Renal cortex interstitium (tissue), 15 donors: ENCODE results near the gene FRK. TPM values are rescaled to one million over a fixed set of nuclear protein-coding genes. Genes with fewer than 3 reads are reported as not detected.
"Not testable (repeated sequence)": the region's sequence is repeated elsewhere in the genome, so short reads cannot be mapped to it uniquely, and the experiment has no call there.

ENCODE experiments used
- DNase-seq, 11 donors: peaks; one replicate each; pipeline ENCODE4 v3.0.0-alpha.2; 2013; ENCODE audit warnings: low read depth in 9 of 11, low spot score in 4 of 11; ENCODE audit errors: extremely low read depth in 1 of 11
- long read RNA-seq, 16 experiments: transcript quantifications; one replicate each; lab custom pipeline, GENCODE V29; 2026
- polyA plus RNA-seq, 3 donors: library from polyadenylated mRNA; unstranded; fragments of 120-200 nt; gene quantifications; one replicate each; pipeline ENCODE4 v1.2.1, GENCODE V29; 2013; ENCODE audit not compliant: insufficient read length in 3 of 3

Gene FRK, protein sequence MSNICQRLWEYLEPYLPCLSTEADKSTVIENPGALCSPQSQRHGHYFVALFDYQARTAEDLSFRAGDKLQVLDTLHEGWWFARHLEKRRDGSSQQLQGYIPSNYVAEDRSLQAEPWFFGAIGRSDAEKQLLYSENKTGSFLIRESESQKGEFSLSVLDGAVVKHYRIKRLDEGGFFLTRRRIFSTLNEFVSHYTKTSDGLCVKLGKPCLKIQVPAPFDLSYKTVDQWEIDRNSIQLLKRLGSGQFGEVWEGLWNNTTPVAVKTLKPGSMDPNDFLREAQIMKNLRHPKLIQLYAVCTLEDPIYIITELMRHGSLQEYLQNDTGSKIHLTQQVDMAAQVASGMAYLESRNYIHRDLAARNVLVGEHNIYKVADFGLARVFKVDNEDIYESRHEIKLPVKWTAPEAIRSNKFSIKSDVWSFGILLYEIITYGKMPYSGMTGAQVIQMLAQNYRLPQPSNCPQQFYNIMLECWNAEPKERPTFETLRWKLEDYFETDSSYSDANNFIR
- polyA plus RNA-seq: 1 to 10 TPM; 3.8 to 8.3 (median 4.9) TPM
- long read RNA-seq, donor 1: 0 reads
- long read RNA-seq, donor 2: 0 reads
- long read RNA-seq, donor 3: 0 reads
- long read RNA-seq, donor 4: 0 reads
- long read RNA-seq, donor 5: 0 reads
- long read RNA-seq, donor 6: 0 reads
- long read RNA-seq, donor 7: 0 reads
- long read RNA-seq, donor 8: 0 reads
- long read RNA-seq, donor 9, full-length matches to known transcripts: 1 of 1 reads
- long read RNA-seq, donor 9, partial matches to known transcripts: 0 of 1 reads
- long read RNA-seq, donor 9, other reads (novel, unspliced or antisense): 0 of 1 reads
- long read RNA-seq, donor 10, full-length matches to known transcripts: 2 of 2 reads
- long read RNA-seq, donor 10, partial matches to known transcripts: 0 of 2 reads
- long read RNA-seq, donor 10, other reads (novel, unspliced or antisense): 0 of 2 reads
- long read RNA-seq, donor 11, full-length matches to known transcripts: 1 of 1 reads
- long read RNA-seq, donor 11, partial matches to known transcripts: 0 of 1 reads
- long read RNA-seq, donor 11, other reads (novel, unspliced or antisense): 0 of 1 reads
- long read RNA-seq, donor 12: 0 reads
- long read RNA-seq, donor 13: 0 reads
- long read RNA-seq, donor 14: 0 reads
- long read RNA-seq, donor 15, full-length matches to known transcripts: 1 of 1 reads
- long read RNA-seq, donor 15, partial matches to known transcripts: 0 of 1 reads
- long read RNA-seq, donor 15, other reads (novel, unspliced or antisense): 0 of 1 reads
- long read RNA-seq, donor 16, full-length matches to known transcripts: 1 of 1 reads
- long read RNA-seq, donor 16, partial matches to known transcripts: 0 of 1 reads
- long read RNA-seq, donor 16, other reads (novel, unspliced or antisense): 0 of 1 reads

DNA sequence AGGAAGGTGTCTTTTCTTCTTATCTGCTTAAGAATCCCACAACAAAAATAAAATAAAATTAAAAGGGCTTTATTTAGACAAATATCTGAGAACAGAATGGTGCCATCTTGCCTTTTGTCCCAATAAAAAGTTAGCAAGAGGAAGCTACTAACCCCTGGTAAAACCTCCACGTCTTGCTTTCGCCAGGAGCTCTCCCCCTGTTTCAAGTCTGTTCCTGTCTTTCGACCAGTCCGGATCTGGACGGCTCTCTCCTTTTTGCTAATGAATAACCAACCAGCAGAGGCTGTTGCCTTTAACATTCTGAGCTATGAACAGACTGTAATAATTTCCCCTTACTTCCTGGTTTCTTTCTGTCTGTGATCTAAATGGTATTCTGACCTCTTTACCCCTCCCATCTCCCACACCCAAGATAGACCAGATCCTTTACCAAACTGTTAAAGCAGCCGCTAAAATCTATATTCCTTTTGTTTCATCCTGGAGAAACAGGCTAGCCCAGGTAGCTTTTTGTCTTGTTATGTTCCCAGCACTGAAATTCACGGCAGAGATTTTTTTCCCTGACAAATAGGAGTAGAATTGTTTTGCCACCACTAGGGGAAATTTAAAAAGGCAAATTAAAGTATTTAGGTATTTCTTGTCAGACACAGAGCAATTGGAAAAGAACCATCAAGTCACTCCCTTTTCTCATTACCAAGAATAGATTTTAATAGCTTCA is at the start of gene FRK:
Gene FRK (minus strand): TSS at position 320 of the 712 bp plus-strand sequence. CDS start 580 bp downstream, outside the sequence.
- peak in 4 of 11 donors; percentile 15 to 68 (median 26) for DNase-seq

DNA sequence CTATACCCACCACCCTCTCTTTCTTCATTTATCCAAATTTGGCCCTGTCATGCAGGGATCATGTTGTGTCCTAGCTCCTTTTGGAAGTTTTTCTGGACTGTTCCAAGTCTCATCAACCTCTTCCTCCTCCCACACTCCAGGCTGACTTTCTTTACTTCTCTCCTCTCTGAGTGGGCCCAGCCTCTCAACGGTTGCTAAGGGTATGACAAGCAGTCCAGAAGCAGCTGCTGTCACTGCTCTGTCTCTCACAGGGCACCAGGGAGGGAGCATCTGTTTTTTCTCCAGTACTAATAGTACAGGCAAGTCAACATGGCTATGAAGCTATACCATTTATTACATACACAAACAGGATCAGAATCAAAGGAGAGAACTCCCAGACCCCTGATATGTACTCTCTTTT is 48.1 kb upstream of the FRK start:
- no peak for DNase-seq

DNA sequence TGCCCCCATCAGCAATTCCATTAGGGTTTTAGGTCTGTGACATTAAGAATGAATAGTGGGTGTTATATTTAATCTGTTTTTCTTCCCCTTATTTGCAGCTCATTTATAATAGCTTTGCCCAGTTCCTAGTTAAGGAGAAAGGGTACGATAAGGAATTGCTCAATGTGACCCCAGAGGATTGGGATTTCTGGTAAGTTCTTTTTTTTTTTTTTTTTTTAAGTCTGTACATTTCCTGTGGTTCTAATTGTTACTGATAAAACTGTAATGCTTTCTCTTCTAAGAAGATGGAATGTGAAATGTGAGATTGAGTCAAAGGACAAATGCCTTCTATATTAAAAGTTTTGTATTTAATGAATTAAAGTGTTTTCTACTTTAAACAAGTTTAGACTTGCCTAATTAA is 45.5 kb upstream of the FRK start:
- DNase-seq: no peak

DNA sequence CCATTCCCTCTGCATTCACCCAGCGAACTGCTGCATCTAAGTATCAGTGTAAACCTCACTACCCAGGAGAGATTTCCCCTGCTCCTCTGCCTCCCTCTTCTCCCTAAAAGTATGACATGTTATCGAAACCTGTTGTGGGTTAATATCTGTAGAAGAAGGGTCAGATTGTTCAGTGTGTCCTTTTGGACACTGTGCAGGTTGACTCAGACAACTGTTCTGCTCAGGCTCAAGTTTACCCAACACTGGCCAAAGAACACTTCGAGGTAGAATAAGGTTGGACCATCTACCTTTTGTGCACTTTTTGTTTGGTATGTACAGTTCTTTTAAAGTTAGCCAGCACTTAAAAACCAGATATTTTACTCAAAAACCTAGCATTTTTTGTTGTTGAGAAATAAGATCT is 44.6 kb upstream of the FRK start:
- no peak for DNase-seq

DNA sequence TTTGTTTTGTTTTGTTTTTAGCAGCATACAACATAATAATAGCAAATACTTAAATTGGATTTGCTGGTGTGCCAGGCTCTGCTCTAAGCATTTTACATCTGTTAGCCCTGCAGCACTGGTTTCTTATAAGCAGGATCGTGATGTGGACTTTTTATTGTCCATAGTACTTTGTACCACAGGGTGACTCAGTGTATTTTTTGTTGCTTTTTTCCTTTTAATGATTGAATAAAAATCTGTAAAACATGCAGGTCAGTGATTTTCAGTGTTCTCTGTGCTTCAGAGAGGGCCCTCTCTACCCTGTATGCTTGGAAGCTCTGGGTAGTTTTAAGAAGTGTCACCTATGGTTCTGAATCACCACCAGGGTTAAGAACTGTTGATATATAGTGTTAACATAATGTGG is 43.9 kb upstream of the FRK start:
- DNase-seq: no peak

DNA sequence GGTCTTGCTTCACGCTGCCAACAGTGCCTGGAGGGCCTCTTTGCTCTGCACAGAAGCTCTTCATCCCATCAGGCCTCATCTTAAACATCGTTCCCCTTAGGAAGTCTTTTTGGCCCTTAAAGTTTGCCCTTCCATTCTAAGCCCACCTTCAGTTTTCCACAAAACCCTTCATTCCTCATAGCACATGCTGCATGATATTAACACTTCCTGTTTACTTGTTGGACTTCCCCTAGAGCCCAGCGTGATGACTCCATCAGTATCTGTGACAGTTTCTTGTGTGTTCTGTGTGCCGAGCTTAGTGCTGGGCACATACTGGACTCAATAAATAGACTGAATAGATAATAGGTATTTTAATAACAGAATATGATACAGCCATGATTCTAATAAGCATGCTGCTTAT is 42.2 kb upstream of the FRK start:
- no peak for DNase-seq

DNA sequence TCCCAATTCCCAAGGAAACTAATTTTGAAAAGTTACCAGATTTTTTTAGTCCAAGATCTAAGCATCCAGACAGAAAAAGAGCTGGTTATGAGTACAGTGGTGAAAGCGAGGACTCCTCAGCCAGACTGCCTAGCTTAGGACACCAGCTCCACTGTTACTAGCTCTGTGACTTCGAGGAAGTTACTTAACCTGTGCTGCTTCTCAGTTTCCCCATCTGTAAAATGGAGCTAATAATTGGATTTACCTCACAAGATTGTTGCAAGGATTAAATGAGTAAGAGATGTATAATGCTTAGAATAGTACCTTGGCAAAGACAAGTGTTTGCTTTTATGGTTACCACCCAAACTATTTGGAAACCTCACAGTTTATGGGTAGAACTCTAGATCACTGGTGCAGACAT is 41.1 kb upstream of the FRK start:
- no peak for DNase-seq

DNA sequence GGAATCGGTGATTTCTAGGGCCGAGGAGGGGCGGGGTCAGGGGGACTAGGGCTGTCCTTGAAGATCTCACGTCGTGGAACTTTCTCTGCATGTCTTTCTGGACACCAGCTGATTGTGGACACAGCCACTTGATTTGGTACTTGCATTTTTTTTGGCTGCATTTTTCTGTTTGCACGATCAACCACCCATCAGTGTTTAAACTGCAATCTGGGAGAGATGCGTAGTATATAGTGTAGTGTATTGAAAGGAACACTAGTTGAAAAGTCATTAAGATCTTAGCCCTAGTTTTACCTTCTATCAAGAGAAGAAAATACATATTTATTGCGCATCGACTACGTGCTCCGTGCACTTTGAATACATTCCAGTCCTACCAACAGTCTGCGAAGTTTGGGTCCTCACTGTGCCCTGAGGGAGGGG is 40.6 kb upstream of the FRK start:
- DNase-seq: no peak

DNA sequence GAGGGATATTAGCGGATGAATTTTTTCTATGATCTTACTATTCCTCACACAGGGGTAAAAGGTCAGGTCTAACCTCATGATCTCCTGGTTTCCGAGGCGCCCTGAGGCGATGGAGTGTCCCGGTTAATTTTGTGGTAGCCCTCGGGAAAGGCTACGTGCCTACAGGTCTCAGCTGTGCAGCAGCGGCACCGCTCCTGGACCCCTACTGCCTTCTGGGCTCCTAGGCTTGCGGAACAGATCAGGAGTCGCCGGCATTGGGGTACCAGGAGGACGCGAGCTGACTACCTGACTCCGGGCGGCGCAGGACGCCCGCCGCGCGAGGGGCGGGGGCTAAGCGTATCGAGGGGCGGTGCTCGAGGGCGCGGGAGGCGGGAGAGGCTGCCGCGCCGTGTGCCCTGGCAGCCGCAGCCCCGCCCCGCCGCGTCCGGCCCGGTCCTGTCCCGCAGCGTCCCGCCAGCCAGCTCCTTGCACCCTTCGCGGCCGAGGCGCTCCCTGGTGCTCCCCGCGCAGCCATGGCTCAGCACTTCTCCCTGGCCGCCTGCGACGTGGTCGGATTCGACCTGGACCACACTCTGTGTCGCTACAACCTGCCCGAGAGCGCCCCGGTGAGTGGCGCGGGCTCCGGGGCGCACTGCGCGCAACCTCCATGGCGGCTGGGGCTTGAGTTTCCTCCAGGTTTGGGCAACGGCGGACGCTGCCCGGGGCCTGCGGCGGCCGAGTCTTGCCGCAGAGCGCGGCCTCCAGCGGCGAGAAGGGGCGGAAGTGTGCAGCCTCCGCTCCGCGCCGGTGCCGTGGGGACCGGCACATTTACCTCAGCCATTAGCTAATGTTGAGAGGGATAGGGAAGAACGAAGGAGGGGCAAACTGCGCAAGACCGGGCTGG is 40.0 kb upstream of the FRK start, which contains the start of gene NT5DC1:
Gene NT5DC1 (plus strand): TSS at position 435 of the 883 bp plus-strand sequence. CDS start 78 bp downstream, at position 513.
- peak; percentile 47 to 76 (median 72) for DNase-seq

DNA sequence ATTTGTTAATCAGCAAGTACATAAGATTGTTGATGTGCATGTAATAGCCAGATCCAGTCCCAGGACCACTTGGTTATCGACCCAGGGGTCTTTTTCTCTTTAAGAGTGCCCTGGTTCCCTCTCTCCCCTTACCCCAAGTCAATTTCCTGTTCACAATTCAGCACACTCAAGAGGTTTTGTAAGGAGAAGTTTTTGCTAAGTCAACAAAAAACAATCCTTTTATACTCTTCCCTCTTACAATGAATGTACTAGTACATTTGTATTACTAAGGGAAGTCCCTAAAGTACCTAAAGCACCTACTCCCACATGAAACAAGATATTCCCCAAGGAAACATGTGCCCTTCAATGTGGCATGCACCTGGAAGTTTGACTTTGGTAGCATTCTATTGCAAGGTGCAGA is 38.3 kb upstream of the FRK start:
- no peak for DNase-seq

DNA sequence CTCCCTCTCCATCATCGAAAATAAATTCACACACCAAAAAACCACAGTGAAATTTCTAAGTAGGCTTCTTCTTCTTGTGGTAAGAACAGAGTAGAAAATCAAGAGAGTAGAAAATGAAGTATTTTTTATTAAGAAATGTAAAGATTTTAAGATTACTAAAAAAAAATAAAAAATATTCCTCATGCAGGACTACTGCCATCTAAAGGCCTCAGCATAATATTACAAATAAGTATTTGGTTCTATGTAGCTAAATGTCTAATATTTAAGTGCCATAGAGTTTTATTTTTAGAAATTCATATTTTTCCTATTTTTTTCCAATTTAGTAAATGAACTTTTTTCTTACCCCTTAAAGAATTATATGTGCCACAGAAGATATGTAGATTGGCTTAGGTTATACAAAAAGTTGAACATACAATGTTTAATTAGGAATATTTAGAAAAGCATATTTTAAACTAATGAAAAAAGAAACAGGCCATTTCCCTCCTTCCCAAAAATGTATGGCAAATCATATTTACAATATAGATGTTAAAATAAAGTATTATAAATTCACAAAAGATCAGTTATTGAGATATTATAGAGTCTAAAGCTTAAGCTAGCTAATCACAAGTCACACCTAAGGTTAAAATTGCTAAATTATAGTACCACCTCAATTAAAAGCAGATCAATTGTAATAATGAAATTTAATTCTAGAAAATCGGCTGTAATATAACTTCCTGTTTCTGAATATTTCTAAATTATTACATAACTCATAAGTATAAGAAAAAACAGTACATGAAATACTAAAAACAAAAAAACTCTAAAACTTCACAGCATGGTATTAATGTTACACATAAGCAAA is 36.5 kb upstream of the FRK start:
- no peak for DNase-seq

DNA sequence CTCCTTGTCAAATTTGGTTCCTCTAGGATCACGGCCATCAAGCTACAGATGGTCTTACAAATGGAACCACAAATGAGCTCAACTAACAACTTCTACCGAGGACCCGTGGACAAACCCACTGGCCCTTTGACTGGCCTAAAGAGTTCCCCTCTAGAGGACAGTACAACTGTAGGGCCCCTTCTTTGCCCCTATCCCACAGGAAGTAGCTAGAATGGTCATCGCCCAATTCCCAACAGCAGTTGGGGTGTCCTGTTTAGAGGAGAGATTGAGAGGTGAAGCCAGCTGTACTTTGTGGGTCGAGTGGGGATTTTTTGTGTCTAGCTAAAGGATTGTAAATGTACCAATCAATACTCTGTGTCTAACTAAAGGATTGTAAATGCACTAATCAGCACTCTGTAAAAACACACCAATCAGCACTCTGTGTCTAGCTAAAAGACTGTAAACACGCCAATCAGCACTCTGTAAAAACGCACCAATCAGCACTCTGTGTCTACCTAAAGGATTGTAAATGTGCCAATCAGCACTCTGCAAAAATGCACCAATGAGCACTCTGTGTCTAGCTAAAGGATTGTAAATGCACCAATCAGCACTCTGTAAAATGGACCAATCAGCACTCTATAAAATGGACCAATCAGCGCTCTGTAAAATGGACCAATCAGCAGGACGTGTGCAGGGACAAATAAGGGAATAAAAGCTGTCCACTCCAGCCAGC is 35.5 kb upstream of the FRK start:
- DNase-seq: not testable (repeated sequence)

DNA sequence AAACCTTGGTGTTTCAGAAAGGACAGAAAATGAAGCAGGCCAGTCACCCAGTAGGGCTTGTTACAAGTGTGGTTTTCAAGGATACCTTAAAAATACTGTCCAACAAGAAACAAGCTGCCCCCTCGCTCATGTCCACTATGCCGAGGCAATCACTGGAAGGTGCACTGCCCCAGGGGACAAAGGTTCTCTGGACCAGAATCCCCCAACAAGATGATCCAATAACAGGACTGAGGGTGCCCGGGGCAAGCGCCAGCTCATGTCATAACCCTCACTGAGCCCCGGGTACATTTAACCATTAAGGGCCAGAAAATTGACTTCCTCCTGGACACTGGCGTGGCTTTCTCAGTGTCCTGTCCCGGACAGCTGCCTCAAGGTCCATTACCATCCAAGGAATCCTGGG is 33.4 kb upstream of the FRK start:
- no peak for DNase-seq

DNA sequence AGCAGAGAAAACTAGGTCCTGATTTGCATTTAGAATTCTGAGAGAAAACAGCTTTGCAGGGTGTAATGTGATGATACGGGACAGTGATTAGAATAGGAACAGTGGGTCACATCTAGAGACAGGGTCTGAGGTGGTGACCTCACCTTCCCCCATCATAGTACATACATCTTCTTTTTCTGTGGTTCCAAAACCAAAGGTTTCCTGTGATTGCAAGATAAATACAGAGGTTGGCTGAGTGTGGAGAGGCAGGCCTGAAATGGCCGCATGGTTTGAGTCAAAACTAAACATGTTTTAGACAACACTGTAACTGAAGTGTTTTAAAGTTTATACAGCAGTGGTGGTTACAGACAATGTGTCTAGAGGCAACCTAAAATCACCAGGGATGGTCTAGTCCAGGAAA is 29.6 kb upstream of the FRK start:
- DNase-seq: no peak

DNA sequence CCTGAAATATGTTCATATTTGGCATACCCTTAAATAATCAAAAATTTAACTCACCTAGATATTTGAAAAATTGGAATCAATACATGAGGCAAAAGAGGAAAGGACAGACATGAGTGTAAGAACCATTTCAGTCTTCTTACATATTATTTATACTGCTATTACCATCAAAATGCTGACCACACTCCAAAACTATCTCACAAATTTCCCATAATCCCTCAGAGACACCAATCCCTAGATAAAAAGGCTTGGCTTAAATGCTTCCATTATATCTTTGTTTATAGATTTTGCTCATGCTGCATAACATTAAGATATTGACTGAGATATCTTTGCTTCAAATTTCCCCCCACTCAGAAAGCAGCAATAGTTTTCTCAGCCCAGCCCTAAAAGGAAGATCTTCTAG is 28.3 kb upstream of the FRK start:
- no peak for DNase-seq

DNA sequence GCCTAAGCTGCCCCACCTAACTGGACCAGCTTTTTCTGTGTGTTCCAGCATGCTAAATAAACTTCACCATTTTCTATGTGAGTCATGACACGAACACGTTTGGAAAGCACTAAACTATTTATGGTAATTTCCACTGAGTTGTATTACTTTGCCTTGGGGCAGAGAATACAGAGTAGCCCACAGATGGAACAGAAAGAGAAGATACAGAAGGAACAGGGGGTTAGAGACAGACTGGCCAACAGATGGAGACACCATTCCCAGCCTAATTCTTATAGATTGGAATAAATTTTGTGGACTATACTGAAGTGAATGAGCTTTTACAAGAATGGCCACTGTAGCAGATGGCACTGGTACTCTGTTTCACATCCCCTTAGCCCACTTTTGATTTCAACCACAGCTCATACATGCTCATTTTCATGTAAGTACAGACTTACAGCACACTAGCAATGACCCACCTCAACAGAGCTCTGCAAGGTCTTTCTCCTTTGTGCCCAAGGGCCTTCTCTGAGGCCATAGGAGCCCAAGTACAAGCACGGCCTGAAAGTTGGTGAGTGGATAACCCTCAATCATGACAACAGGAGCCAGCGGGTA is 26.8 kb upstream of the FRK start:
- DNase-seq: no peak
